Measurements from ENCODE around the gene FAM13B. TPM values are rescaled to one million over a fixed set of nuclear protein-coding genes. Genes with fewer than 3 reads are reported as not detected.

FAM13B gene
- total RNA-seq, 1 donor from 2014 or later = 32.0 TPM

Other genes with a start within 250 kb of the FAM13B start
- not detected in 2 replicates for gene MYOT, start 165.2 kb downstream of the FAM13B start, total RNA-seq
- gene PKD2L2, start 143.6 kb downstream of the FAM13B start, total RNA-seq = not detected in 2 replicates
- gene WNT8A, start 51.0 kb upstream of the FAM13B start, total RNA-seq = not detected in 2 replicates
- gene NME5, start 106.3 kb upstream of the FAM13B start, total RNA-seq = 2.9 and 3.2 TPM in 2 replicates
- gene BRD8, start 145.6 kb upstream of the FAM13B start, total RNA-seq = 33.1 and 35.0 TPM in 2 replicates
- gene KIF20A, start 146.0 kb upstream of the FAM13B start, total RNA-seq = 2.7 and 4.7 TPM in 2 replicates
- 27.6 and 34.2 TPM in 2 replicates for gene CDC23, start 180.2 kb upstream of the FAM13B start, total RNA-seq
- 0.16 TPM in 1 of 2 replicates, not detected in the other for gene GFRA3, start 241.5 kb upstream of the FAM13B start, total RNA-seq